SU-DHL-6 (cell line): ENCODE measurements around the gene JAK1.

Experiments used
- EZH2phosphoT487 ChIP-seq: fragments of 200-600 bp; sonication (generic), shearing (Covaris generic); conservative IDR thresholded peaks from 2 replicates; pipeline ENCODE4 v1.6.1; 2018; ENCODE audit warnings: mild to moderate bottlenecking, antibody characterized with exemption, low read length, moderate library complexity, mixed read lengths
- TF ChIP-seq, protein P1 (sequence below): fragments of 200-600 bp; sonication (generic); IDR thresholded peaks from one replicate; pipeline ENCODE4 v1.5.1; 2017; ENCODE audit warnings: antibody characterized with exemption, mild to moderate bottlenecking, low read length, moderate library complexity; ENCODE audit not compliant: insufficient read depth, poor library complexity, severe bottlenecking

DNA sequence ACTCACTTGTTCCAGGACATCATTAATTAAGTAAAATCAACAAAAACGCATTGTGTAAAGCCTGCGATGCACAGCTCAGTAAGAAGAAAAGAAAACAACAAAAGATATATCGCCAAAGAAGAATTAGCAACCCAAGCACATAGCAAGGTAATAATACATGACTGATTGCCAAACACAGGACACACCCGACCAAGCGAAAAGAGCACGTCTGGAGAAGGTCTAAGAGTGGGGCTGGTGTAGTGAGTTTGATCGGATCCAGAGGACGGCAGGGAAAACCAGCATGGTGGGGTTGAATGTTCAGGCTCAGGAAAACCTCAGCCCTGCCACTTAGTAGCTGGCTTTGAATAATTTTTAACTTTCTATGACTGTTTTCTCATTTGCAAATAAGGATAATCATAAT is 69.8 kb downstream of the JAK1 start:
- TF ChIP-seq, protein P1, sequence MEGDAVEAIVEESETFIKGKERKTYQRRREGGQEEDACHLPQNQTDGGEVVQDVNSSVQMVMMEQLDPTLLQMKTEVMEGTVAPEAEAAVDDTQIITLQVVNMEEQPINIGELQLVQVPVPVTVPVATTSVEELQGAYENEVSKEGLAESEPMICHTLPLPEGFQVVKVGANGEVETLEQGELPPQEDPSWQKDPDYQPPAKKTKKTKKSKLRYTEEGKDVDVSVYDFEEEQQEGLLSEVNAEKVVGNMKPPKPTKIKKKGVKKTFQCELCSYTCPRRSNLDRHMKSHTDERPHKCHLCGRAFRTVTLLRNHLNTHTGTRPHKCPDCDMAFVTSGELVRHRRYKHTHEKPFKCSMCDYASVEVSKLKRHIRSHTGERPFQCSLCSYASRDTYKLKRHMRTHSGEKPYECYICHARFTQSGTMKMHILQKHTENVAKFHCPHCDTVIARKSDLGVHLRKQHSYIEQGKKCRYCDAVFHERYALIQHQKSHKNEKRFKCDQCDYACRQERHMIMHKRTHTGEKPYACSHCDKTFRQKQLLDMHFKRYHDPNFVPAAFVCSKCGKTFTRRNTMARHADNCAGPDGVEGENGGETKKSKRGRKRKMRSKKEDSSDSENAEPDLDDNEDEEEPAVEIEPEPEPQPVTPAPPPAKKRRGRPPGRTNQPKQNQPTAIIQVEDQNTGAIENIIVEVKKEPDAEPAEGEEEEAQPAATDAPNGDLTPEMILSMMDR, result no peak
- no peak for TF ChIP-seq EZH2phosphoT487
